Pancreas (tissue), 10 donors: ENCODE data around the gene SCN9A. TPM values are rescaled to one million over a fixed set of nuclear protein-coding genes. Genes with fewer than 3 reads are reported as not detected.
"Not testable (repeated sequence)": the region's sequence is repeated elsewhere in the genome, so short reads cannot be mapped to it uniquely, and the experiment has no call there.

Experiments used
- ATAC-seq, 4 donors: fragments of 200-7000 bp; cut with Tn5 transposase; one replicate each; pipeline versions ENCODE4 v1.8.0 to v1.9.1; 2020; ENCODE audit warnings: mild to moderate bottlenecking in 4 of 4, moderate library complexity in 4 of 4
- DNase-seq, 6 donors: peaks; one replicate each; pipeline ENCODE4 v3.0.0-alpha.2; 2020
- FAIRE-seq: peaks from 2 replicates; lab custom pipeline; 2012; peaks lifted over from hg19 to GRCh38; lab: Jason Lieb, UNC
- H3K27ac ChIP-seq, 4 donors: fragments of 200-600 bp; sonication (generic); 1 replicate in 3 of 4; 2 replicates in 1 of 4; pipeline versions ENCODE4 v1.5.0 to v1.8.0; 2020
- H3K27me3 ChIP-seq, 4 donors: fragments of 200-600 bp; one replicate each; pipeline ENCODE4 v1.8.0; 2021
- H3K36me3 ChIP-seq, 3 donors: fragments of 200-600 bp; sonication (generic) in 1 of 3; one replicate each; pipeline versions ENCODE4 v1.5.0 to v1.8.0; 2020 to 2021
- H3K4me1 ChIP-seq, 3 donors: fragments of 200-600 bp; one replicate each; pipeline ENCODE4 v1.8.0; 2021
- H3K4me3 ChIP-seq, 4 donors: fragments of 200-600 bp; sonication (generic) in 2 of 4; one replicate each; pipeline versions ENCODE4 v1.5.0 to v1.8.0; 2020 to 2021
- H3K9me3 ChIP-seq, 4 donors: fragments of 200-600 bp; one replicate each; pipeline ENCODE4 v1.8.0; 2021
- CTCF ChIP-seq, 4 donors: fragments of 200-600 bp; sonication (generic) in 3 of 4; IDR thresholded peaks; one replicate each; pipeline versions ENCODE4 v1.5.0 to v1.8.0; 2021; ENCODE audit warnings: antibody characterized with exemption in 4 of 4
- WGBS, 2 donors: extraction: QIAGEN DNeasy Blood & Tissue Kit; methylation state at CpG; one replicate each; pipeline ENCODE4 v1.1.7; 2013; 5-methylcytosine and 5-hydroxymethylcytosine counted together
- intact Hi-C, 3 donors: fragments of 100-400 bp; cut with DNase I; formaldehyde crosslinking; loops; one replicate each; pipeline versions ENCODE4 v1.11.1 to v1.14.2; 2022
- polyA plus RNA-seq, 2 donors: library from polyadenylated mRNA; stranded (reverse); fragments of 200-250 nt; gene quantifications; one replicate each; pipeline ENCODE4 v1.2.3, GENCODE V29; 2013
- total RNA-seq, 6 donors: library from RNA; stranded (reverse); fragmentation: NEBNext Ultra II Directional in 4 of 6; extraction: Animal tissue kit (Norgen Biotek cat#: 25700) in 4 of 6; gene quantifications; one replicate each; pipeline versions ENCODE4 v1.2.1 to v1.2.4, GENCODE V29; 2021 to 2023
- donor health status: healthy with polysubstance abuse.
- donor health status: DM: no; HTN: no; CAD: no; lungs with moderate emphysema.
- donor health status: DM: no; HTN: no; CAD: no.
- donor health status: control.
- donor health status: control.
- donor health status: Bipolar disorder and iron deficiency.
- donor health status: DM: yes; HTN: yes; CAD: no.
- donor health status: DM: no; HTN: no; CAD: no.
- donor health status: DM: no; HTN: no; CAD: no.
- donor health status: DM: yes; HTN: yes; CAD: no.

SCN9A gene
- total and polyA plus RNA-seq, 8 donors: 1.6 to 20.5 (median 3.1) TPM

DNA sequence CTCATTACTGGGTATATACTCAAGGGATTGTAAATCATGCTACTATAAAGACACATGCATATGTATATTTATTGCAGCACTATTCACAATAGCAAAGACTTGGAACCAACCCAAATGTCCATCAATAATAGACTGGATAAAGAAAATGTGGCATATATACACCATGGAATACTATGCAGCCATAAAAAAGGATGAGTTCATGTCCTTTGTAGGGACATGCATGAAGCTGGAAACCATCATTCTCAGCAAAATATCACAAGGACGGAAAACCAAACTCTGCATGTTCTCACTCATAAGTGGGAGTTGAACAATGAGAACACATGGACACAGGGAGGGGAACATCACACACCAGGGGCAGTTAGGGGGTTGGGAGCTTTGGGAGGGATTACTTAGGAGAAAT lies 169.6 kb downstream of the SCN9A start:
- FAIRE-seq: not testable (repeated sequence)

GRCh38 chr2:166202778-166203177 lies 173.0 kb downstream of the SCN9A start:
- ATAC-seq (no peak), DNase-seq (no peak), FAIRE-seq (no peak)
- intact Hi-C loops: no loop called here
- H3K4me3 ChIP-seq: no peak overlapping the region
- H3K9me3 ChIP-seq: no peaks in the 10 kb centered on the region
- no peak overlapping the region for H3K27ac ChIP-seq
- no peak for TF ChIP-seq CTCF (IDR thresholded peaks at IDR 0.05)
- no peaks in the 10 kb centered on the region for H3K27me3 ChIP-seq
- H3K4me1 ChIP-seq: no peaks in the 10 kb centered on the region
- H3K36me3 ChIP-seq: peaks cover 0 to 3% (median 0%) of the 10 kb centered on the region in 3 donors

More for the DNA sequence above, 169.6 kb downstream of the SCN9A start:
- H3K27ac ChIP-seq, H3K4me3 ChIP-seq, H3K9me3 ChIP-seq, H3K27me3 ChIP-seq, H3K4me1 ChIP-seq, H3K36me3 ChIP-seq, intact Hi-C loops, DNase-seq, ATAC-seq: not testable (repeated sequence)
- 75 to 81% methylated on average over 1 of the region's 1 CpG for whole genome bisulfite sequencing, 2 donors

- no peak for TF ChIP-seq CTCF (IDR thresholded peaks at IDR 0.05)
- H3K4me1 ChIP-seq: no peaks in the 10 kb centered on the region
- H3K36me3 ChIP-seq: no peaks in the 10 kb centered on the region
- FAIRE-seq: no peak
- DNase-seq: no peak
- no peak overlapping the region for H3K4me3 ChIP-seq
- intact Hi-C loops: no loop called here
- no peak for ATAC-seq
- H3K27me3 ChIP-seq: no peaks in the 10 kb centered on the region
- WGBS, 2 donors: 43 to 56% methylated on average over 3 of the region's 3 CpGs
- no peaks in the 10 kb centered on the region for H3K9me3 ChIP-seq
- no peak overlapping the region for H3K27ac ChIP-seq
Observed at GRCh38 chr2:166197446-166197845, 178.3 kb downstream of the SCN9A start.

DNA sequence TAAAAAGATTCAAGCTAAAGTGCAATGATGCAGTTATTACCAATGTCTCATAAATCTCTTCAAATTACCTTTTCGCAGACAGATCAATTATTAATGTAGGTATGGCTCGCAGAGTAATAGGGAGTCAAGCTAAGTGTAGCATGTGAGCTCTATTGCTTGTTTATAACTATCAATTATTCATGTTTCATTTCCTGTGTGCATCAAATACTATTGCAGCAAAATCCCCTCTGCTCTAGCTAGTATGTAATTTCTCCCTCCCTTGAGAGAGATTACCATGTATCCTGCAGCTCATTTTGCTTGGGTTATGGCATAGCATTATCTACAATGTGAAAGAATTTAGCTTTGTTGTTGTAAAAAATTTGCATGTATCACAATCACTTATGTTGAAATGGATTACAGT lies 182.3 kb downstream of the SCN9A start:
- DNase-seq (no peak), ATAC-seq (no peak), FAIRE-seq (no peak)
- intact Hi-C loops: no loop called here
- Histone ChIP-seq H3K9me3 (no peaks in the 10 kb centered on the region), H3K27ac (no peak overlapping the region), H3K4me1 (no peaks in the 10 kb centered on the region), H3K27me3 (no peaks in the 10 kb centered on the region), H3K4me3 (no peak overlapping the region), H3K36me3 (no peaks in the 10 kb centered on the region)
- WGBS, 2 donors: 93 to 96% methylated on average over 2 of the region's 2 CpGs
- TF ChIP-seq CTCF (IDR thresholded peaks at IDR 0.05): no peak

DNA sequence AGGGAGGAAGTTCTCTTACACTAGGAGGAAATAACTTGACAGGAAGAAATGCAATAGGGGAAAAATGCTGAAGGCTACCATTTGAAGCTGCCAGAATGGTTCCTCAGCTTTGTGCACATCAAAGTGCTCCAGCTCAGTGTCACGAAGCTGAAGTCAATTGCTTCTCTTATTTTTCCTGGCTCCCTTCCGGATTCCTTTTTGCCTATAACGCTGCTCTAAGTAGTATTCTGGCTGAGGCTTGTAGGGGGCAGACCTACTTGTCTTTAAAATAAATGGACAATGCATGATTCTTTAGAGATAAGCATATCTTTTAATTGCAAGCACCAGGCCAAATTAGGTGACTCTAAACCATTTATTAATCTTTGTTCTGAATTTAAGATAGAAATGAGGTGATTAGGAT lies 187.7 kb downstream of the SCN9A start:
- no peak for FAIRE-seq
- no peak overlapping the region for H3K4me3 ChIP-seq
- no peaks in the 10 kb centered on the region for H3K9me3 ChIP-seq
- no peak for DNase-seq
- no peak for TF ChIP-seq CTCF (IDR thresholded peaks at IDR 0.05)
- intact Hi-C loops: loop anchor here in 1 of 3 donors (10.0 kb wide), 1 partner anchor 133 kb away; no protein-coding TSS in a partner anchor
- WGBS, 2 donors: 11 to 18% methylated on average over 3 of the region's 3 CpGs
- ATAC-seq: no peak
- peaks cover 0 to 7% (median 0%) of the 10 kb centered on the region in 3 donors for H3K4me1 ChIP-seq
- H3K36me3 ChIP-seq: no peaks in the 10 kb centered on the region
- H3K27ac ChIP-seq: no peak overlapping the region
- H3K27me3 ChIP-seq: no peaks in the 10 kb centered on the region
